ENCODE results near the gene GOLGB1.

GOLGB1 gene

GRCh38 chr3:121670676-121671075 is 78.9 kb downstream of the GOLGB1 start:
- TF ChIP-seq CTCF (IDR thresholded peaks at IDR 0.05; ENCODE audit: insufficient read depth, low read length, missing control alignments): no peak
- H3K4me3 ChIP-seq (ENCODE audit: low read depth, low read length): no peak overlapping the region
- ChIA-PET CTCF (no interaction called here), POLR2A (no interaction called here)
- DNase-seq (ENCODE audit: low read depth, low spot score): no peak

GRCh38 chr3:121667333-121667732 is 82.2 kb downstream of the GOLGB1 start:
- no peak for TF ChIP-seq CTCF (IDR thresholded peaks at IDR 0.05; ENCODE audit: insufficient read depth, low read length, missing control alignments)
- H3K4me3 ChIP-seq (ENCODE audit: low read depth, low read length): no peak overlapping the region
- CTCF ChIA-PET: interaction anchor here (0.8 kb wide), 1 partner anchor 93 kb away, joined by 3 read pairs; no protein-coding TSS in a partner anchor
- POLR2A ChIA-PET: no interaction called here
- DNase-seq (ENCODE audit: low read depth, low spot score): no peak

GRCh38 chr3:121665488-121665887 is 84.1 kb downstream of the GOLGB1 start:
- no peak for TF ChIP-seq CTCF (IDR thresholded peaks at IDR 0.05; ENCODE audit: insufficient read depth, low read length, missing control alignments)
- ChIA-PET CTCF (no interaction called here), POLR2A (no interaction called here)
- no peak overlapping the region for H3K4me3 ChIP-seq (ENCODE audit: low read depth, low read length)
- DNase-seq (ENCODE audit: low read depth, low spot score): no peak

GRCh38 chr3:121663171-121663847 is 86.2 kb downstream of the GOLGB1 start:
- TF ChIP-seq CTCF (IDR thresholded peaks at IDR 0.05; ENCODE audit: insufficient read depth, low read length, missing control alignments): no peak
- H3K4me3 ChIP-seq (ENCODE audit: low read depth, low read length): no peak overlapping the region
- ChIA-PET POLR2A (no interaction called here), CTCF (interaction anchor here (1.3 kb wide), 1 partner anchor 18 kb away, joined by 4 read pairs; no protein-coding TSS in a partner anchor)
- no peak for DNase-seq (ENCODE audit: low read depth, low spot score)

GRCh38 chr3:121662742-121663141 is 86.8 kb downstream of the GOLGB1 start:
- ChIA-PET POLR2A (no interaction called here), CTCF (interaction anchor here (1.3 kb wide), 1 partner anchor 18 kb away, joined by 4 read pairs; no protein-coding TSS in a partner anchor)
- H3K4me3 ChIP-seq (ENCODE audit: low read depth, low read length): no peak overlapping the region
- TF ChIP-seq CTCF (IDR thresholded peaks at IDR 0.05; ENCODE audit: insufficient read depth, low read length, missing control alignments): no peak
- no peak for DNase-seq (ENCODE audit: low read depth, low spot score)

- no peak for DNase-seq (ENCODE audit: low read depth, low spot score)
- no peak overlapping the region for H3K4me3 ChIP-seq (ENCODE audit: low read depth, low read length)
- ChIA-PET CTCF (no interaction called here), POLR2A (no interaction called here)
- no peak for TF ChIP-seq CTCF (IDR thresholded peaks at IDR 0.05; ENCODE audit: insufficient read depth, low read length, missing control alignments)
Measured at GRCh38 chr3:121661376-121661775, 88.2 kb downstream of the GOLGB1 start.

All from AG04449 (cell line).